Measurements from ENCODE around the gene SHC3. TPM values are rescaled to one million over a fixed set of nuclear protein-coding genes. Genes with fewer than 3 reads are reported as not detected.

Gene SHC3
- total RNA-seq, 4 donors from 2014 or later: 2.2 to 4.0 (median 3.1) TPM

- intact Hi-C loops (cut with DNase I): no loop called here
- no peaks in the 10 kb centered on the region for H3K9me3 ChIP-seq
- no peak overlapping the region for H3K27ac ChIP-seq (replicated peaks in 1 of 4)
- H3K36me3 ChIP-seq: no peaks in the 10 kb centered on the region
- TF ChIP-seq POLR2AphosphoS5 (IDR thresholded peaks at IDR 0.05): no peak
- no peak for TF ChIP-seq CTCF (IDR thresholded peaks at IDR 0.05)
- no peak for TF ChIP-seq EP300 (IDR thresholded peaks at IDR 0.05)
- no peak for TF ChIP-seq POLR2A (IDR thresholded peaks at IDR 0.05; ENCODE audit: low read depth)
- 94% methylated on average over 2 of the region's 2 CpGs for WGBS
- no peak overlapping the region for H3K4me3 ChIP-seq
- peak; percentile 66 for DNase-seq (ENCODE audit: extremely low spot score)
- peaks cover 0 to 14% (median 8%) of the 10 kb centered on the region in 4 donors for H3K4me1 ChIP-seq
- no peaks in the 10 kb centered on the region for H3K27me3 ChIP-seq
Measured at GRCh38 chr9:89044104-89044503, 134.5 kb downstream of the SHC3 start.

- TF ChIP-seq POLR2AphosphoS5 (IDR thresholded peaks at IDR 0.05) (no peak), EP300 (IDR thresholded peaks at IDR 0.05) (no peak), CTCF (IDR thresholded peaks at IDR 0.05) (no peak), POLR2A (IDR thresholded peaks at IDR 0.05; ENCODE audit: low read depth) (no peak)
Measured at GRCh38 chr9:89042984-89043383, 135.6 kb downstream of the SHC3 start.

GRCh38 chr9:89039664-89040063 is 139.0 kb downstream of the SHC3 start:
- peak; percentile 72 for DNase-seq (ENCODE audit: extremely low spot score)
- 95% methylated on average over 2 of the region's 2 CpGs for WGBS
- intact Hi-C loops (cut with DNase I): no loop called here
- Histone ChIP-seq H3K4me3 (no peak overlapping the region), H3K36me3 (no peaks in the 10 kb centered on the region), H3K9me3 (no peaks in the 10 kb centered on the region), H3K27ac (replicated peaks in 1 of 4) (no peak overlapping the region), H3K27me3 (no peaks in the 10 kb centered on the region), H3K4me1 (peaks cover 0 to 20% (median 6%) of the 10 kb centered on the region in 4 donors)
- TF ChIP-seq POLR2AphosphoS5 (IDR thresholded peaks at IDR 0.05): no peak
- TF ChIP-seq EP300 (IDR thresholded peaks at IDR 0.05): no peak
- no peak for TF ChIP-seq CTCF (IDR thresholded peaks at IDR 0.05)
- no peak for TF ChIP-seq POLR2A (IDR thresholded peaks at IDR 0.05; ENCODE audit: low read depth)

More at GRCh38 chr9:89042984-89043383, 135.6 kb downstream of the SHC3 start:
- no peaks in the 10 kb centered on the region for H3K9me3 ChIP-seq
- H3K27me3 ChIP-seq: no peaks in the 10 kb centered on the region
- 83% methylated on average over 9 of the region's 9 CpGs for WGBS
- no peaks in the 10 kb centered on the region for H3K36me3 ChIP-seq
- no peak overlapping the region for H3K4me3 ChIP-seq
- no peak for DNase-seq (ENCODE audit: extremely low spot score)
- intact Hi-C loops (cut with DNase I): no loop called here
- H3K27ac ChIP-seq (replicated peaks in 1 of 4): no peak overlapping the region
- H3K4me1 ChIP-seq: peaks cover 0 to 24% (median 10%) of the 10 kb centered on the region in 4 donors

GRCh38 chr9:89039104-89039465 is 139.5 kb downstream of the SHC3 start:
- Histone ChIP-seq H3K4me1 (peaks cover 0 to 20% (median 6%) of the 10 kb centered on the region in 4 donors), H3K27me3 (no peaks in the 10 kb centered on the region), H3K4me3 (no peak overlapping the region), H3K36me3 (no peaks in the 10 kb centered on the region), H3K9me3 (no peaks in the 10 kb centered on the region), H3K27ac (replicated peaks in 1 of 4) (peak overlapping the region in 2 of 4 donors; percentile 13 to 41)
- no peak for DNase-seq (ENCODE audit: extremely low spot score)
- WGBS: 94% methylated on average over 4 of the region's 4 CpGs
- intact Hi-C loops (cut with DNase I): no loop called here
- TF ChIP-seq POLR2A (IDR thresholded peaks at IDR 0.05; ENCODE audit: low read depth): no peak
- TF ChIP-seq EP300 (IDR thresholded peaks at IDR 0.05): no peak
- TF ChIP-seq CTCF (IDR thresholded peaks at IDR 0.05): no peak
- TF ChIP-seq POLR2AphosphoS5 (IDR thresholded peaks at IDR 0.05): no peak
